Progenitor cell of endocrine pancreas (in vitro differentiated cells): ENCODE measurements around the gene DCUN1D4. TPM values are rescaled to one million over a fixed set of nuclear protein-coding genes. Genes with fewer than 3 reads are reported as not detected.

Experiments
- DNase-seq: peaks from one replicate; pipeline ENCODE4 v3.0.0; 2021; ENCODE audit warnings: low spot score; ENCODE audit not compliant: unreplicated experiment
- H3K27ac Mint-ChIP-seq: 2 replicates; pipeline ENCODE4 v1.8.0; 2021; ENCODE audit warnings: mild to moderate bottlenecking, moderate library complexity, mixed read lengths
- H3K27me3 Mint-ChIP-seq: 2 replicates; pipeline ENCODE4 v1.8.0; 2021; ENCODE audit warnings: mixed read lengths
- H3K36me3 Mint-ChIP-seq: 2 replicates; pipeline ENCODE4 v1.8.0; 2022; ENCODE audit warnings: mixed read lengths; ENCODE audit not compliant: insufficient read depth
- H3K4me1 Mint-ChIP-seq: 2 replicates; pipeline ENCODE4 v1.8.0; 2021; ENCODE audit warnings: low read depth, mixed read lengths
- H3K4me3 Mint-ChIP-seq: 2 replicates; pipeline ENCODE4 v1.8.0; 2021; ENCODE audit warnings: low read depth, mild to moderate bottlenecking, moderate library complexity, mixed read lengths
- H3K9me3 Mint-ChIP-seq: 2 replicates; pipeline ENCODE4 v1.8.0; 2021; ENCODE audit warnings: low read depth, mixed read lengths
- CTCF ChIP-seq: fragments of 200-600 bp; sonication (generic); IDR thresholded peaks from one replicate; pipeline ENCODE4 v1.5.0; 2021; ENCODE audit warnings: antibody characterized with exemption, mild to moderate bottlenecking; ENCODE audit not compliant: unreplicated experiment
- total RNA-seq: library from RNA; stranded (reverse); gene quantifications from 2 replicates; pipeline ENCODE4 v1.2.1, GENCODE V29; 2021

DCUN1D4 gene
- total RNA-seq, 1 donor from 2014 or later, result 69.8 TPM

- H3K4me1 Mint-ChIP-seq, result peaks cover 57% of the 10 kb centered on the region
- H3K9me3 Mint-ChIP-seq, result no peaks in the 10 kb centered on the region
- no peak overlapping the region for H3K27ac Mint-ChIP-seq
- no peak for TF ChIP-seq CTCF
- H3K4me3 Mint-ChIP-seq, result no peak overlapping the region
- no peak for DNase-seq
- H3K36me3 Mint-ChIP-seq, result no peaks in the 10 kb centered on the region
- H3K27me3 Mint-ChIP-seq, result no peaks in the 10 kb centered on the region
Measured at GRCh38 chr4:51849430-51849829, 6.5 kb downstream of the DCUN1D4 start.

GRCh38 chr4:51850294-51850693, 7.3 kb downstream of the DCUN1D4 start:
- no peaks in the 10 kb centered on the region for H3K9me3 Mint-ChIP-seq
- H3K4me3 Mint-ChIP-seq, result no peak overlapping the region
- DNase-seq, result no peak
- no peaks in the 10 kb centered on the region for H3K27me3 Mint-ChIP-seq
- H3K4me1 Mint-ChIP-seq, result peaks cover 58% of the 10 kb centered on the region
- H3K27ac Mint-ChIP-seq, result peak overlapping the region; percentile 78
- TF ChIP-seq CTCF, result no peak
- no peaks in the 10 kb centered on the region for H3K36me3 Mint-ChIP-seq

- TF ChIP-seq CTCF, result no peak
- no peaks in the 10 kb centered on the region for H3K9me3 Mint-ChIP-seq
- H3K27ac Mint-ChIP-seq, result peak overlapping the region; percentile 78
- H3K36me3 Mint-ChIP-seq, result no peaks in the 10 kb centered on the region
- H3K4me3 Mint-ChIP-seq, result no peak overlapping the region
- H3K4me1 Mint-ChIP-seq, result peaks cover 58% of the 10 kb centered on the region
- no peaks in the 10 kb centered on the region for H3K27me3 Mint-ChIP-seq
- DNase-seq, result no peak
Measured at GRCh38 chr4:51851090-51851936, 8.4 kb downstream of the DCUN1D4 start.

GRCh38 chr4:51851937-51852290, 9.0 kb downstream of the DCUN1D4 start:
- Mint-ChIP-seq H3K9me3 (no peaks in the 10 kb centered on the region), H3K4me3 (no peak overlapping the region), H3K27ac (peak overlapping the region; percentile 78), H3K4me1 (peaks cover 57% of the 10 kb centered on the region), H3K27me3 (no peaks in the 10 kb centered on the region), H3K36me3 (no peaks in the 10 kb centered on the region)
- no peak for DNase-seq
- TF ChIP-seq CTCF, result no peak

- no peak for DNase-seq
- peak overlapping the region; percentile 28 for H3K4me3 Mint-ChIP-seq
Measured at GRCh38 chr4:51853027-51853682, 10.2 kb downstream of the DCUN1D4 start.

More at GRCh38 chr4:51853027-51853682, 10.2 kb downstream of the DCUN1D4 start:
- Mint-ChIP-seq H3K9me3 (no peaks in the 10 kb centered on the region), H3K27me3 (no peaks in the 10 kb centered on the region), H3K36me3 (no peaks in the 10 kb centered on the region), H3K27ac (peak overlapping the region; percentile 92), H3K4me1 (peaks cover 57% of the 10 kb centered on the region)
- TF ChIP-seq CTCF, result no peak
